GM19452 (cell line): ENCODE results near the gene MAP4K4.
"Not testable (repeated sequence)": the region's sequence is repeated elsewhere in the genome, so short reads cannot be mapped to it uniquely, and the experiment has no call there.

Experiments
- ATAC-seq: cut with Tn5 transposase; IDR thresholded peaks from one replicate; pipeline ENCODE4 v1.9.1; 2021; ENCODE audit not compliant: unreplicated experiment

MAP4K4 gene

DNA sequence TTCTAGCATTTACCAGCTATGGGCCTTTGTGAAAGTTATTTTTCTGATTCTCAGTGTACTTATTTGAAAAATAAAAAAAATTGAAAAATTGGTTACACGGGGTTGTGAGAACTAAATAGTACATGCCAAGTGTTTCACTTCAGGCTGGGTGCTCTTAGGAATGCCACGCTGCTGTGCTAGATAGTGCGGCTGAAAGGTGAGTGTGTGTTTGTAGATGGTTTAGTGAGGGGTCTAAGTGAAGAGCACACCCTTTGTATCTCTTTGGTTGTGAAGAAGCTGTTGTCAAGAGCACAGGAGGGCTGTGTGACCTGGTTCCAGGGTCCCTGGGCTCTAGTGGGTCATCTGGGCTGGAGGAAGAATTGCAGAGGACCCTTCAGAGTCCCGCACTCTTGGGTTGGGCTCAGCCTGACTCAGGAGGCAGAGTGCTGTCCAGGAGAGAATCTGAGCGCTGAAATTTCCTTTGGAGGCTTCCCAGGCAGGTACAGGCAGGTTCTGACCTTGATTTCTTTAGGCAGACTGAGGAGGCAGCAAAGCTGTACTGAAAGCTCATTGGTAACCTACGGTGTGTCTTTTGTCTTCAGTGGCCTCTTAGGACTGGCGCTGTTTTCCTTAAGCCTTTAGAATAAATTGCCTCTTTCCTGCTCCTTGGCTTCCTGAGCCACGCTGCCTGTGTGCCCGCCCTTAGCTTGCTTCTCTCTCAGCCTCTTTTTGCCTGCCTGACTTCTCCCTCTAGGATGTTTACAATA lies 44.4 kb downstream of the MAP4K4 start:
- no peak for ATAC-seq

GRCh38 chr2:101742547-101742946 lies 45.0 kb downstream of the MAP4K4 start:
- ATAC-seq, result no peak

DNA sequence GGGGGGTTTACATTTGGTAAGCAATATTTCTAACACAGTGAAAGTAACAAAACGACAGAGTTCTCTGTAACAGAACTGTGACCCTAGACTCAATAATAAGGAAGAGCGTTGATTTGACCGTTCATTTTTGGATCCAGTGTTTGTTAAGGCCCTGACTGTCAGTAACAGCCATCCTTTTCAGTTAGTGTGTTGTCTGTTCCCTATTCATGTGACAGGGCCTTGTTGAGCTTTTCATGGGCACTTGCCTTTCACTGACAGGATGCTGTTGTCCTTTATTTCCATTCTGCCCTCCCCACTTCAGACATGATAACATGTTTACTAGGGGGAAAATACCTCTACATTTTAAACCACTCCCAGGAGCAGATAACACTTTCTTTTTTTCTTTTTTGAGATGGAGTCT lies 45.8 kb downstream of the MAP4K4 start:
- no peak for ATAC-seq

GRCh38 chr2:101744832-101745231 lies 47.3 kb downstream of the MAP4K4 start:
- no peak for ATAC-seq

- ATAC-seq, result no peak
Measured at GRCh38 chr2:101745711-101746694, 48.5 kb downstream of the MAP4K4 start.

DNA sequence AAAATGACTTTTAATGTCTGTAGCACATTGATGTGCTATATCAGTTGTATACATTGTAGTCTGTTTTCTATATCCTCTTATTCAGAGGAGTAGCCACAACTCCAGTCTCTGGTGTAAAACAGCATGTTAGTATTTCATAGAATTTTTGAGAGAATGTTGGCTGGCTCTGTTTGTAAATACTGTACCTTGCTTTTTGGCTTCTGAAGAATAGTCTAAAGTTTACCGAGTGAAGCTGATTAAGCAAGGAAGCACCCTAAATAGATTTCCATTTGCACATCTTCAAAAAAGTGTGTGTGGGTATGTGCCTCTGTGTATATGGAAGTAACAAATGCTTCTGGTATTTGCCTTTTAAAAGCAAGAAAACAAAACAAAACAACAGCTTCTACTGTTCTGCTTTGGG lies 50.5 kb downstream of the MAP4K4 start:
- ATAC-seq, result no peak

DNA sequence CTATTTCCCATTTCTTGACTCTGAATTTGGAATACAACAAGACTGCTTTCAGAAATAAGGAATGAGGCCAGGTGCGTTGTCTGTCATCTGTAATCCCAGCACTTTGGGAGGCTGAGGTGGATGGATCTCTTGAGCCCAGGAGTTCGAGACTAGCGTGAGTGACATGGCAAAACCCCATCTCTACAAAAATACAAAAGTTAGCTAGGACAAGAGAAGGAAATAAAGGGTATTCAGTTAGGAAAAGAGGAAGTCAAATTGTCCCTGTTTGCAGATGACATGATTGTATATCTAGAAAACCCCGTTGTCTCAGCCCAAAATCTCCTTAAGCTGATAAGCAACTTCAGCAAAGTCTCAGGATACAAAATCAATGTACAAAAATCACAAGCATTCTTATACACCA lies 51.0 kb downstream of the MAP4K4 start:
- ATAC-seq, result not testable (repeated sequence)

- no peak for ATAC-seq
Measured at GRCh38 chr2:101750688-101751087, 53.2 kb downstream of the MAP4K4 start.

DNA sequence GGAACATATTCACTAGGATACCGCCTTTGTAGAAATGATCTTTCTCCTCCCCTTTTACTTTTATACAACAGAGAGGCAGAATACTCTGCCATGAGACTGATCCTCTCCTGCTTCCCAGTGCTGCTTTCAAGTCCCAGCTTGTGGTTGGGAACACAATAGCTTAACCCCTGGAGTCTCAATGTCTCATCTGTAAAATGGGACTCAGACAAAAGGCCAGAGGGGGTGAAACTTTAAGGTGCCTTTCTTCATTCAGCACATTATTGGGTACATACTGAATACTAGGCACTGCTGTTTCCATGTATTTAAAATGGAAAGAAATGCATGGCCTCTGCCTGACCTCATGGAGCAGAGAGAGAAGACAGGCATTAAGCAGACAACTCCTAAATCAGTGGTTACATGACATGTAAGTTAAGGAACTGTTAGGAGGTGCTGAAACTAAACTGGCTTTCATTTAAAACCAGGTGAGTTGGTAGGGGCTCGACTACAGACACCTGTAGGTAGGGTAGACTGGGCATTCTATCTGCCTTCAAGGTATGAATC lies 53.8 kb downstream of the MAP4K4 start:
- no peak for ATAC-seq

GRCh38 chr2:101751875-101752619 lies 54.5 kb downstream of the MAP4K4 start:
- peak; percentile 85 for ATAC-seq

- no peak for ATAC-seq
Measured at GRCh38 chr2:101752716-101753616, 55.5 kb downstream of the MAP4K4 start.

- no peak for ATAC-seq
Measured at GRCh38 chr2:101753720-101754490, 56.4 kb downstream of the MAP4K4 start.

GRCh38 chr2:101754618-101755017 lies 57.1 kb downstream of the MAP4K4 start:
- no peak for ATAC-seq

- no peak for ATAC-seq
Measured at GRCh38 chr2:101756266-101756665, 58.8 kb downstream of the MAP4K4 start.

- peak; percentile 59 for ATAC-seq
Measured at GRCh38 chr2:101758001-101758400, 60.5 kb downstream of the MAP4K4 start.

DNA sequence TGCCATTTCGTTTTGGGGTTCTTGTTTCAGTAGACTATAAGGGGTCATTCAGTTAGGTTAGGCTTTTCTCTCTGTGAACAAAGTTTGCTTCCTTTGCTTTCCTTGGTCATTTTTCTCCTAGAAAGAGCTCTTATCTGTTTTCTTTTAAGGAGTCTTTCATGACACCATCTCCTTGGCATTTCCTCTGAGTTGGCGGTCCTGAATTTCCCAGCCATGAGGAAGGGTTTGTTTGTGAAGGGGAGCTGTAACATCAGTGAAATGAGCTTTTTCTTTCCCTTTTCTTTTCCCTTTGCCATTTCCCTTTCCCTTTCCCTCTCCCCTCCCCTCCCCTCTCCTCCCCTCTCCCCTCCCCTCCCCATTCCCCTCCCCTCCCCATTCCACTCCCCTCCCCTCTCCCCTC lies 61.7 kb downstream of the MAP4K4 start:
- no peak for ATAC-seq

DNA sequence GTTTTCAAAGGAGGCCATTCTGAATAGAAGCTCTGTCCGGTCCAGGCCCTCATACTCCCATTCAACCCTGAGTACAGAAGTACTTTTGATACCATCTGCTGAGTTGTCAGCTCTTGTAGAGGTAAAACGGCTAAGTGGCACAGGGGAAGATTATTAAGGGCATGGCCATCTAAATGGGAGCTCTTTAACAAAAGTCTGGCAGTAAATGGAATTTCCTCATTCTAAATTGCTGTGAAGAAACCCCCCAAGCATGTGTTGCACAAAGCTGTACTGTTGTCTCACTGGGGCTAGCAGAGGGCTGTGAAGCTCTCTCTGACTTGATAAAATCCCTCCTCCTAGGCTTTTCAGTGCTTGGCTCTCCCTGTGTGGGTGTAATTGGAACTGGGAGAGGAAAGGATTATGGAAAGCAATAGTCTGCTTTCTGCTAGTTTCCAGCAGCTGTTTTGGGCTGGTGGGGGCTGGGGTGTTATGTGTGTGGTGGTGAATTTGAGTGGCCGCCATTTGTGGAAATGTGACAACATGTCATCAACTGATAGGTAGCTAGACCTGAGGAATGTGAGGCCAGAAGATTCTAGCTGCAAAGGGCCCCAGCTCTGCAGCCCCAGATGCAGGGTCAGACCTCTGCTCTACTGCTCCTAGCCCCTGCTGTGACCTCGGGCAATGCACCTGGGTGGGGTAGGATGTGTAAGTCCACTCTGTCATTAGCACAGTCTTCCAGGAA lies 65.1 kb downstream of the MAP4K4 start:
- ATAC-seq, result no peak

- ATAC-seq, result no peak
Measured at GRCh38 chr2:101763496-101764333, 66.2 kb downstream of the MAP4K4 start.
